Measurements from ENCODE around the gene FEN1.
A peak's percentile ranks its signal among the peaks of the same experiment; 100 is the strongest.

Gene FEN1

GRCh38 chr11:61811831-61812230, 19.1 kb downstream of the FEN1 start:
- H3K27me3 Mint-ChIP-seq: peaks cover 16% of the 10 kb centered on the region

GRCh38 chr11:61812736-61813411, 20.2 kb downstream of the FEN1 start:
- Mint-ChIP-seq H3K36me3 (ENCODE audit: low read depth) (peaks cover 21% of the 10 kb centered on the region), H3K9me3 (no peaks in the 10 kb centered on the region), H3K4me3 (no peak overlapping the region), H3K4me1 (peaks cover 13% of the 10 kb centered on the region), H3K27me3 (peaks cover 22% of the 10 kb centered on the region), H3K27ac (no peak overlapping the region)
- ATAC-seq (no peak), DNase-seq (no peak)

More at GRCh38 chr11:61811831-61812230, 19.1 kb downstream of the FEN1 start:
- ATAC-seq: no peak
- Mint-ChIP-seq H3K4me1 (peaks cover 13% of the 10 kb centered on the region), H3K4me3 (no peak overlapping the region), H3K27ac (no peak overlapping the region), H3K36me3 (ENCODE audit: low read depth) (peaks cover 21% of the 10 kb centered on the region), H3K9me3 (no peaks in the 10 kb centered on the region)
- no peak for DNase-seq

DNA sequence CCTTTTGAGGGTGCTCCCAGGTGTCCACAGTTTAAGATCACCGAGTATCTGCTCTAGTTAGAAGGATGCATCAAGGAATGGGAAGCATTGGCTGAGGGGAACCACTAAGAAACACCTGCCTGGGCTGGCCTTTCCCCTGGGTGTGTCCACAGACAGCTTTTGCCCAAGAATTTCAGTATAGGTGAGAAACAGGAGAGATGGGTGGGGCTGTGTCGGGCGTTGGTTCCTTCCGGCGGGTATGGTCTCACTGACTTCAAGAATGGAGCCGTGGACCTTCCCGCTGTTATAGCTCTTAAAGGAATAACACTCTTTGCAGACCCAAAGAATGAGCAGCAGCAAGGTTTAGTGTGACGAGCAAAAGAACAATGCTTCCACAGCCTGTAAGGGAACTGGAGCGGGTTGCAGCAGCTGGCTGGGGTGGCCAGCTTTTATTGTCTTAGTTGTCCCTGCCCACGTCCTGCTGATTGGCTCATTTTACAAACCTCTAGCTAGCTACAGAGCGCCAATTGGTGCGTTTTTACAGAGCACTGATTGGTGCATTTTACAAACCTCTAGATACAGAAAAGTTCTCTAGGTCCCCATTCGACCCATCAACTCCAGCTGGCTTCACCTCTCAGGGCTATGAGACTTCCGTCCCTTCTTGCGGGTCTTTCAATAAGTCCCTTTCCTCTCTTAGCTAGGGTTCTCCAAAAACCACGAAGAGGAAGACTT, 21.7 kb downstream of the FEN1 start:
- Mint-ChIP-seq H3K27ac (peak overlapping the region; percentile 79), H3K27me3 (peaks cover 28% of the 10 kb centered on the region), H3K9me3 (no peaks in the 10 kb centered on the region), H3K4me3 (peak overlapping the region; percentile 85), H3K36me3 (ENCODE audit: low read depth) (peaks cover 18% of the 10 kb centered on the region), H3K4me1 (peaks cover 13% of the 10 kb centered on the region)
- ATAC-seq (no peak), DNase-seq (no peak)

DNA sequence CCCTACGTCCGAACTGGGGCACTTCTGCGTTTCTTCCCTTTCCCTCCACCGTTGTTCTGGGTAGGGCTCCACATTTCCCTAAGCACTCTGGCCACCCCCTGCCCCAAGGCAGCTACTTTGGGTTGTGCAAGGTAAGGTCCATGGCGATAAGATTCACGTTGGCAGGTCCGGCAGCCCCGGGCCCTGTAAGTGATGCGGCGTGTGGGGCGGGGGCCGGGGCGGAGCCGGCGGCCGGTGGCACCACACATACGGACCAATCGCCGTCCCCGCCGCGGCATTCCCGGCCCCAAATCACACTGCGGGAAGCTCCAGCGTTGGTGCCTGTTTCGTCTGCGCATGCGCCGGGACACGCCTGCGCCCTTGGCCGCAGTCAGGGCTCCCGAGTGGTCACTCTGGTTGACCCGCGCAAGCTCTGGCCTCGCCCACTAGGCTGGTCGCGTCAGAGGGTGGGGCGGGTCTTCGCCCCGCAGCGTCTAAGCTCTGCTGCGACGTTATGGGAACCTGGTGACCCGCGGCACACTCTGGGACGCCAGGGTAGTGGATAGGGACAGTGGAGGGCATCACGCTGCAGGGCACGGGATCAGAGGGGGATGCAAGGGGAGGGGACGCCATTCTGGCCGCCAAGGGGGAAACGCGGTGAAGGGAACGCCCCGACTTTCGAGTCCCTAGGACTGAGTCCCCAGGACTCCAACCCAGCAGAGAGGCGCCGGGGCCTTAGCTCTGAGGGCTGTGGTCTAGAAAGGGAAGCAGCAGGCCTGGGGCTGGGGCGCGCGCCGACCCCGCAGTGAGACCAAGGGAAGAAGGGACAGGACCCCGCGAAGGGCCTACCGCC, 22.5 kb downstream of the FEN1 start:
- ATAC-seq: peak; percentile 30
- Mint-ChIP-seq H3K4me3 (peak overlapping the region; percentile 85), H3K27me3 (peaks cover 30% of the 10 kb centered on the region), H3K9me3 (no peaks in the 10 kb centered on the region), H3K4me1 (peaks cover 13% of the 10 kb centered on the region), H3K27ac (peak overlapping the region; percentile 79), H3K36me3 (ENCODE audit: low read depth) (peaks cover 14% of the 10 kb centered on the region)
- peak; percentile 68 for DNase-seq

- peaks cover 13% of the 10 kb centered on the region for H3K4me1 Mint-ChIP-seq
- H3K9me3 Mint-ChIP-seq: no peaks in the 10 kb centered on the region
- peak; percentile 68 for DNase-seq
- peaks cover 10% of the 10 kb centered on the region for H3K36me3 Mint-ChIP-seq (ENCODE audit: low read depth)
- H3K27ac Mint-ChIP-seq: peak overlapping the region; percentile 58
- peak overlapping the region; percentile 85 for H3K4me3 Mint-ChIP-seq
- H3K27me3 Mint-ChIP-seq: peaks cover 32% of the 10 kb centered on the region
- peak; percentile 65 for ATAC-seq
These were observed 23.4 kb downstream of the FEN1 start for GRCh38 chr11:61815790-61816735.

DNA sequence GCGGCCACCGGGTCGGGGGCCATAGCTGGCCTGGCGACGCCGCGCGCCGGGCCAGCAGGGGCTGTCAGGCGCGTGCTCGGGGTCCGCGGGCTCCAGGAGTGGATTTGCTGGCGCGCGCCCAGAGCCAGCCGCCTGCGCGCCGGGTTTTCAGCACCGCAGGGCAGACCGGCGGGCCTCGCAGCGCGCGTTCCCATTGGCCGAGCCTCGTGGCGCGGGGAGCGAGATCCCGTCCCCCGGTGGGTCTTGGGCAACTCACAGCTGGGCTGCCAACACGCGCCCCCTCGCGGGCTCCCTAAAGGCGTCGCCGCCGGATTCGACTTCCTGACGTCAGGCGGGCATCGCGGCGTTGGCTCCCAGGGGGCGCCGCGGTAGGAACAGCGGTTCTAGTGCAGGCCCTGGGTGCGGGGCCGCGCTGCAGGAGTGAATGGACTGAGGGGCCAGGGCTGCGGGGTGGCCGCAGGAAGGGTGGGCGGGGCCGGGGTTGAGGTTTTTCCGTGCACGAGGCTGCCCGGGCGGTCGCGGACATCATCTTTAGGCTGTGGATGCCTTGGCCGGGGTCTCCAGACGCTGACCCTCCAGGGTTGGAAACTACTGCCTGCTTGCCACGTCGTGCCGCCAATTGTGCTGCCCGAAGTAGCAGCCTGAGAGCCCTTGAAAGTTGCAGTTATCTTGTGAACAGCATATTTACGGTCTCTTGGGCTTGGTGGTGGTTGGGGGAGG, 24.2 kb downstream of the FEN1 start, which contains the start of gene FADS1:
FADS1 (minus strand) TSS at position 268 of the 720 bp plus-strand sequence; CDS start at position 194, 74 bp downstream.
- H3K27me3 Mint-ChIP-seq: peaks cover 32% of the 10 kb centered on the region

DNA sequence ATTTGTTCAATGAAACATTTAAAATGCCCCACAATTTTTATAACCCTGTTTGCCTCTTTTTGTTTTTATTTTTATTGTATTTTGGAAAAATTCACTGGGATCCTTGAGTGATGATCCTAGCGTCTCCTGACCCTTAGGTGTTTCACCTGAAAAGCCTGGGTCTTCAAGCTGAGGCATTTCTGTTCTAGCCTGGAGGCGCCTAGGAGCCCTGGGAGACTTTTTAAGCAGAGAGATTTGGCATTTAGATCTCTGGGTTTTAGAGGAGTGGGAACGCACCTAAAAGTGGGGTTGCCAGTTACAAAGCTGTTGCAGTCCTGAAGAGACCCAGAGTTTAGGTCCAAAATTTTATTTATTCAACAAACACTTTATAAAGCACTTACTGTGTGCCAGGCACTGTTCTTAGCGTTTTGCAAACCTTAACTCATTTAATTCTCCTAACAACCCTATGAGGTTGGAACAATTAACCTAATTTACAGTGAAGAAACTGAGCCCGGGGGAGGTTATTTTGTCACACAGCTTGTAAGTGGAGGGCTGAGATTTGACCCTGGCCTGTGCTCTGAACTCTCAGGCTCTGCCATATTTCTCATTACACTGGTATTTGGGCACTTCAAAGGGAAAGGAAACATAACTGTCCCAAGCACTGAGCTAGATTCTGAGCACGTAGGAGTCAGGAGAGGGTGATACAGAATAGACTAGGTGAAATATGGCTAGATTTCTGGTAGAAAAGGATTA, 24.9 kb downstream of the FEN1 start:
- Mint-ChIP-seq H3K27ac (no peak overlapping the region), H3K36me3 (ENCODE audit: low read depth) (peaks cover 10% of the 10 kb centered on the region), H3K9me3 (no peaks in the 10 kb centered on the region), H3K4me3 (peak overlapping the region; percentile 57), H3K27me3 (peaks cover 32% of the 10 kb centered on the region), H3K4me1 (peaks cover 13% of the 10 kb centered on the region)
- ATAC-seq: no peak
- DNase-seq: no peak

More for the DNA sequence above, 24.2 kb downstream of the FEN1 start, which contains the start of gene FADS1:
- Mint-ChIP-seq H3K9me3 (no peaks in the 10 kb centered on the region), H3K27ac (peak within 1 kb of the TSS; percentile 58), H3K4me3 (peak within 1 kb of the TSS; percentile 85), H3K4me1 (peaks cover 13% of the 10 kb centered on the region), H3K36me3 (ENCODE audit: low read depth) (peaks cover 10% of the 10 kb centered on the region)
- DNase-seq (peak; percentile 86), ATAC-seq (peak; percentile 65)

DNA sequence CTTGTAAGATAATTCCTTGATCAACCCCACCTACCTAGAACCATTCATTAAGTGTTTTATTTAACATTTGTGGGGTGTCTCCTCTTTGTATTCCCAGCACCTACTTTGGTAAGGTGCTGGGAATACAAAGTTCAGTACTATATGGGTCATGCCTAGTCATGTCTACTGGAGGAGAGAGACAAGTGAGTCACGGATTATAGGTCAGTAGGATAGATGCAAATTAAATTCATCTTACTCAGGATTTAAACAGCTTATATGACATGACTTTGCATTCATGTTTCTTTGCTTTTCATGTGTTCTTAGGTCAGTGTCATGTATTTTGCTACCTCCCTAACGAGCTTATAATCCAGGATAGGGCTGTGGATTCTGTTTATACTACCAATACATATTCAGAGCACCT, 27.5 kb downstream of the FEN1 start:
- peaks cover 26% of the 10 kb centered on the region for H3K27me3 Mint-ChIP-seq
- H3K36me3 Mint-ChIP-seq (ENCODE audit: low read depth): no peaks in the 10 kb centered on the region
- H3K9me3 Mint-ChIP-seq: no peaks in the 10 kb centered on the region
- no peak overlapping the region for H3K27ac Mint-ChIP-seq
- peaks cover 7% of the 10 kb centered on the region for H3K4me1 Mint-ChIP-seq
- ATAC-seq: no peak
- no peak overlapping the region for H3K4me3 Mint-ChIP-seq
- no peak for DNase-seq

GRCh38 chr11:61826930-61827570, 34.3 kb downstream of the FEN1 start:
- peaks cover 38% of the 10 kb centered on the region for H3K27me3 Mint-ChIP-seq
- H3K27ac Mint-ChIP-seq: peak overlapping the region; percentile 14
- ATAC-seq (no peak), DNase-seq (no peak)
- no peaks in the 10 kb centered on the region for H3K36me3 Mint-ChIP-seq (ENCODE audit: low read depth)
- H3K4me3 Mint-ChIP-seq: peak overlapping the region; percentile 82
- no peaks in the 10 kb centered on the region for H3K9me3 Mint-ChIP-seq
- H3K4me1 Mint-ChIP-seq: peaks cover 19% of the 10 kb centered on the region

DNA sequence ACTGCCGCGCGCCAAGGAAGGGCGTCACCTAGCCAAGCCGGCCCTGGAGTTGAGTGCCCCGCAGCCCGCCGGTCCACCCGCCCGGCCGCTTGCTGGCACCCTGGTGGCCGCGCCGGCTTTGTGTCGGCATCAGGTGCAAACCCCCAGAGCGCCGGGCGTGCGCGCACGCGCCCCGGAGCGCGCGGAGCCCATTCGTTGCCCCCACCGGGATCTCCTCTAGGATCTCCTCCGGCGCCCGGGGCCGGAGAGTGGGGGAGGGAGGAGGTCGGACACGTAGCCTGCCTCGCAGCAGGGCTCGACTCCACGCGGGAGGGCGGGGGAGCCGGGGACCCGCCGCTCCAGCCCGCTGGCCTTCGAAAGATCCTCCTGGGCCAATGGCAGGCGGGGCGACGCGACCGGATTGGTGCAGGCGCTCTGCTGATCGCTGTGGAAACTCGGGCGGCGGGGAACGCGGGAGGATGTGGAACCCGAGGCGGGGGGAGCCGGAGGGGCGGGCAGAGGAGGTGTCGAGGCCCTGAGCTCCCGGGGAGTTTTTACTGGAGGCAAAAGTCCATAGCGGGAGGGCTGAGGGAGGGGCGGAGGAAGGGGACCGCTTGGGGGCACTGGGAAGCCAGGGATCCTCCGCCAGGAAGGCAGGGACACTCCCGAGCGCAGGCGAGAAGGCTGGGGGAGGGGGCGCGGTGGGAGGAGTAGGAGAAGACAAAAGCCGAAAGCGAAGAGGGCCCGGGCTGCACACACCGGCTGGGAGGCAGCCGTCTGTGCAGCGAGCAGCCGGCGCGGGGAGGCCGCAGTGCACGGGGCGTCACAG, 35.1 kb downstream of the FEN1 start, which contains the start of gene FADS2:
FADS2 (plus strand) TSS at position 730 of the 808 bp plus-strand sequence. CDS start 91 bp downstream, outside the sequence.
- ATAC-seq (peak; percentile 81), DNase-seq (peak; percentile 83)
- Mint-ChIP-seq H3K4me3 (peak within 1 kb of the TSS; percentile 82), H3K36me3 (ENCODE audit: low read depth) (no peaks in the 10 kb centered on the region), H3K27me3 (peaks cover 38% of the 10 kb centered on the region), H3K4me1 (peaks cover 19% of the 10 kb centered on the region), H3K27ac (peak within 1 kb of the TSS; percentile 68), H3K9me3 (no peaks in the 10 kb centered on the region)

DNA sequence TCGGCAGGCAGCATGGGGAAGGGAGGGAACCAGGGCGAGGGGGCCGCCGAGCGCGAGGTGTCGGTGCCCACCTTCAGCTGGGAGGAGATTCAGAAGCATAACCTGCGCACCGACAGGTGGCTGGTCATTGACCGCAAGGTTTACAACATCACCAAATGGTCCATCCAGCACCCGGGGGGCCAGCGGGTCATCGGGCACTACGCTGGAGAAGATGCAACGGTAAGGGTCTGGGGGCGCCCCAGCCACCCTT, 35.6 kb downstream of the FEN1 start:
- H3K4me3 Mint-ChIP-seq: peak overlapping the region; percentile 82
- peaks cover 38% of the 10 kb centered on the region for H3K27me3 Mint-ChIP-seq
- ATAC-seq: peak; percentile 1

More for the DNA sequence above, 35.6 kb downstream of the FEN1 start:
- H3K27ac Mint-ChIP-seq: peak overlapping the region; percentile 68
- no peaks in the 10 kb centered on the region for H3K36me3 Mint-ChIP-seq (ENCODE audit: low read depth)
- no peaks in the 10 kb centered on the region for H3K9me3 Mint-ChIP-seq
- H3K4me1 Mint-ChIP-seq: peaks cover 22% of the 10 kb centered on the region
- no peak for DNase-seq
